OCI-LY1 (cell line): ENCODE results near the gene KCNIP4.

ENCODE experiments used
- H2AFZ ChIP-seq: fragments of 200-600 bp; sonication (generic), shearing (Covaris generic); 2 replicates; pipeline ENCODE4 v1.6.0; 2014; ENCODE audit warnings: antibody characterized with exemption, mild to moderate bottlenecking, low read length
- H3F3A ChIP-seq: fragments of 200-600 bp; sonication (generic), shearing (Covaris generic); 2 replicates; pipeline ENCODE4 v1.6.0; 2014; ENCODE audit warnings: mild to moderate bottlenecking, antibody characterized with exemption, low read length, moderate library complexity; ENCODE audit not compliant: insufficient read depth
- H3K27ac ChIP-seq: fragments of 200-600 bp; sonication (generic); 2 replicates; pipeline ENCODE4 v1.5.1; 2014; ENCODE audit warnings: low read length, mixed run types, mild to moderate bottlenecking, low read depth; ENCODE audit not compliant: poor library complexity, severe bottlenecking
- H3K27me3 ChIP-seq: fragments of 200-600 bp; sonication (generic); 2 replicates; pipeline ENCODE4 v1.6.0; 2014; ENCODE audit warnings: antibody characterized with exemption, mild to moderate bottlenecking, low read length, moderate library complexity; ENCODE audit not compliant: insufficient read depth
- H3K36me3 ChIP-seq: fragments of 200-600 bp; sonication (generic); 2 replicates; pipeline ENCODE4 v1.6.1; 2014; ENCODE audit warnings: mild to moderate bottlenecking, antibody characterized with exemption, low read length, moderate library complexity, mixed read lengths; ENCODE audit not compliant: insufficient read depth
- H3K4me1 ChIP-seq: fragments of 200-600 bp; sonication (generic); 2 replicates; pipeline ENCODE4 v1.5.1; 2014; ENCODE audit warnings: mild to moderate bottlenecking, low read length, moderate library complexity; ENCODE audit not compliant: insufficient read depth, severe bottlenecking
- H3K4me2 ChIP-seq: fragments of 200-600 bp; sonication (generic), shearing (Covaris generic); 2 replicates; pipeline ENCODE4 v1.6.1; 2014; ENCODE audit warnings: low read length
- H3K4me3 ChIP-seq: fragments of 200-600 bp; sonication (generic); 2 replicates; pipeline ENCODE4 v1.5.1; 2014; ENCODE audit warnings: low read length, low read depth, mild to moderate bottlenecking, mixed read lengths; ENCODE audit not compliant: poor library complexity, severe bottlenecking
- H3K79me2 ChIP-seq: fragments of 200-600 bp; shearing (Covaris generic); 2 replicates; pipeline ENCODE4 v1.6.1; 2016; ENCODE audit warnings: mixed run types, low read length, mixed read lengths; ENCODE audit not compliant: insufficient read depth
- H3K9ac ChIP-seq: fragments of 200-600 bp; sonication (generic), shearing (Covaris generic); 2 replicates; pipeline ENCODE4 v1.6.1; 2014; ENCODE audit warnings: mild to moderate bottlenecking, low read length, mixed read lengths
- H3K9me2 ChIP-seq: fragments of 200-600 bp; sonication (generic), shearing (Covaris generic); 2 replicates; pipeline ENCODE4 v1.6.1; 2014; ENCODE audit warnings: low read depth, mild to moderate bottlenecking, low read length, mixed read lengths
- H3K9me3 ChIP-seq: fragments of 200-600 bp; shearing (Covaris generic); 2 replicates; pipeline ENCODE4 v1.6.1; 2014; ENCODE audit warnings: low read length, mixed read lengths
- H4K20me1 ChIP-seq: fragments of 200-600 bp; sonication (generic), shearing (Covaris generic); 2 replicates; pipeline ENCODE4 v1.6.0; 2016; ENCODE audit warnings: mild to moderate bottlenecking, low read length; ENCODE audit not compliant: insufficient read depth
- EZH2 ChIP-seq: fragments of 200-600 bp; sonication (generic), shearing (Covaris generic); IDR thresholded peaks from 2 replicates; pipeline ENCODE4 v1.8.0; 2017; ENCODE audit warnings: borderline replicate concordance, mixed run types, mild to moderate bottlenecking, antibody characterized with exemption, low read length, moderate library complexity, mixed read lengths
- TF ChIP-seq, protein P1 (sequence below): fragments of 200-600 bp; sonication (generic), shearing (Covaris generic); IDR thresholded peaks from 2 replicates; pipeline ENCODE4 v1.5.1; 2017; ENCODE audit warnings: mild to moderate bottlenecking, antibody characterized with exemption, low read length, moderate library complexity, mixed read lengths

Gene KCNIP4

DNA sequence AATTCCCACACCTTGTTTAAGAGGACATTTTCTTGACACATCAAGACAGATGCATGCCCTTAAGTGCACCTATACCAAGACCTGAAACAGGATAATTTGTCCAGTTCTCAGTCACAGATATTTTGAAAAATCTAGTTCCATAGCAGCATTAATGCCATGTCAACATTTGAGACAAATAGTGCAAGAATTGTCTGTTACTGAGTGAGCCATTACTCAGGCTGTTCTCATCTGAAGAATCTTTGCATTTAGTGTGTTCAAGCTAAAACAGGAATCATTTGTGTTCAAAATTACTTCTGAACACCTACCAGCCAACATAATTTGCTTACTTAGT is 354.9 kb downstream of the KCNIP4 start:
- Histone ChIP-seq H3F3A (no peaks in the 10 kb centered on the region), H4K20me1 (no peaks in the 10 kb centered on the region), H3K4me1 (no peaks in the 10 kb centered on the region), H3K27me3 (no peaks in the 10 kb centered on the region), H3K4me2 (no peak overlapping the region), H3K27ac (no peak overlapping the region), H3K9me2 (no peaks in the 10 kb centered on the region), H2AFZ (no peak overlapping the region), H3K9me3 (no peaks in the 10 kb centered on the region), H3K9ac (no peak overlapping the region), H3K4me3 (no peak overlapping the region), H3K79me2 (no peaks in the 10 kb centered on the region), H3K36me3 (no peaks in the 10 kb centered on the region)
- TF ChIP-seq, protein P1, sequence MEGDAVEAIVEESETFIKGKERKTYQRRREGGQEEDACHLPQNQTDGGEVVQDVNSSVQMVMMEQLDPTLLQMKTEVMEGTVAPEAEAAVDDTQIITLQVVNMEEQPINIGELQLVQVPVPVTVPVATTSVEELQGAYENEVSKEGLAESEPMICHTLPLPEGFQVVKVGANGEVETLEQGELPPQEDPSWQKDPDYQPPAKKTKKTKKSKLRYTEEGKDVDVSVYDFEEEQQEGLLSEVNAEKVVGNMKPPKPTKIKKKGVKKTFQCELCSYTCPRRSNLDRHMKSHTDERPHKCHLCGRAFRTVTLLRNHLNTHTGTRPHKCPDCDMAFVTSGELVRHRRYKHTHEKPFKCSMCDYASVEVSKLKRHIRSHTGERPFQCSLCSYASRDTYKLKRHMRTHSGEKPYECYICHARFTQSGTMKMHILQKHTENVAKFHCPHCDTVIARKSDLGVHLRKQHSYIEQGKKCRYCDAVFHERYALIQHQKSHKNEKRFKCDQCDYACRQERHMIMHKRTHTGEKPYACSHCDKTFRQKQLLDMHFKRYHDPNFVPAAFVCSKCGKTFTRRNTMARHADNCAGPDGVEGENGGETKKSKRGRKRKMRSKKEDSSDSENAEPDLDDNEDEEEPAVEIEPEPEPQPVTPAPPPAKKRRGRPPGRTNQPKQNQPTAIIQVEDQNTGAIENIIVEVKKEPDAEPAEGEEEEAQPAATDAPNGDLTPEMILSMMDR = no peak
- TF ChIP-seq EZH2 = no peak

DNA sequence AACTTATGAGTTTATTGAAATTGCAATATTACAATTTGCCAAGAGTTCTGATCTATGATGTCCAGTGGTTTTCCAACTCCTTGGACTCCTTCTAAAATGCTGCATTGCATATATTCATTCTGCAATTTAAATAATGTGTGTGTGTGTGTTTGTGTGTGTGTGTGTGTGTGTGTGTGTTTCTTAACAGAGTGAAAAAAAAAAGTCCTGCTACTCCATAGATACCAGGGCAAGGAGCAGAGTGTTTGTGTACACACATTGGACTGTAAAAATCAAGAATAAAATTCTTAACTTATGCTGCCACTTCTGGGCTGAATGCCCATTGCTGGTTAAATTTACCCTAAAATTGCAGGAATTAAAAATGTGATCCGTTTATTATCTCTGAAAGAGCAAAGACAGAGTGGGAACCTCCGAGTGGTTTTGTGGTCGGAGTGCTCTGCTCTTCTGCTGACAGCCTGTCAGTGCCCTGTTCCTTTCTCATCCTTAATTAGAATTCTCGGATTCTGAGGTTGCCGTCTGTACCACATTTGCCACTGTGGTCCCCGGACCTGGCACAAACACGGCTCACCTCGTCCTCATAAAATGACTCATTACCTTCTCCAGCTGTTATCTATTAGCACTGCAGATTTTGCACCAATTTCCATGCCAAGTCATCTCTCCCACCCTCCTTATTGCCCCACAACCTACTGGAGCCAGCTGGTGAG is 355.5 kb downstream of the KCNIP4 start:
- no peak overlapping the region for H3K4me2 ChIP-seq
- H2AFZ ChIP-seq = no peak overlapping the region
- H4K20me1 ChIP-seq = no peaks in the 10 kb centered on the region

DNA sequence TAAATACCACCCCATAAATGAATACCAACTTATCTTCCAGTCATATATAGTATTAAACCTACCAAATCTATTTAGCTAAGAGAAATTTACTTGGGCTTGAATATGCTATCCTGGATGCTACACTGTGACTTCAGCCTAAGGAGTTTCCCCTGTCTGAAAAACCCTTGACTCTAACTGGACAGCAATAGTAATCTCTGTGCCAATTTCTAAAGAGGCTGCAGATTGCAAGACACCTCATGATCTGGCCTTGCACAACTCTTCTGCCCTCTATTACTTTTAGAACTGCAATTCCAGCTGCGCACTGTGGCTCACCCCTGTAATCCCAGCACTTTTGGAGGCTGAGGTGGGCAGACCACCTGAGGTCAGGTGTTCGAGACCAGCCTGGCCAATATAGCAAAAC is 371.5 kb downstream of the KCNIP4 start:
- no peak for TF ChIP-seq EZH2
- TF ChIP-seq, protein P1 = no peak

More for the DNA sequence above, 355.5 kb downstream of the KCNIP4 start:
- Histone ChIP-seq H3K4me1 (no peaks in the 10 kb centered on the region), H3F3A (no peaks in the 10 kb centered on the region), H3K4me3 (no peak overlapping the region), H3K36me3 (no peaks in the 10 kb centered on the region), H3K27me3 (no peaks in the 10 kb centered on the region), H3K9ac (no peak overlapping the region), H3K79me2 (no peaks in the 10 kb centered on the region), H3K9me3 (no peaks in the 10 kb centered on the region), H3K27ac (no peak overlapping the region), H3K9me2 (no peaks in the 10 kb centered on the region)
- TF ChIP-seq EZH2 = no peak
- TF ChIP-seq, protein P1 = no peak

More for the DNA sequence above, 371.5 kb downstream of the KCNIP4 start:
- Histone ChIP-seq H3K9me3 (no peaks in the 10 kb centered on the region), H2AFZ (no peak overlapping the region), H3K36me3 (no peaks in the 10 kb centered on the region), H3K27ac (no peak overlapping the region), H3K4me2 (no peak overlapping the region), H3K9ac (no peak overlapping the region), H3K4me3 (no peak overlapping the region), H3K79me2 (no peaks in the 10 kb centered on the region), H3K9me2 (no peaks in the 10 kb centered on the region), H3F3A (no peaks in the 10 kb centered on the region), H4K20me1 (no peaks in the 10 kb centered on the region), H3K27me3 (no peaks in the 10 kb centered on the region), H3K4me1 (no peaks in the 10 kb centered on the region)
